HG02571 (cell line): ENCODE measurements around the gene CLEC2L.

ENCODE experiments used
- ATAC-seq: cut with Tn5 transposase; IDR thresholded peaks from one replicate; pipeline ENCODE4 v1.9.1; 2021; ENCODE audit warnings: mild to moderate bottlenecking, moderate library complexity; ENCODE audit not compliant: unreplicated experiment

Gene CLEC2L

DNA sequence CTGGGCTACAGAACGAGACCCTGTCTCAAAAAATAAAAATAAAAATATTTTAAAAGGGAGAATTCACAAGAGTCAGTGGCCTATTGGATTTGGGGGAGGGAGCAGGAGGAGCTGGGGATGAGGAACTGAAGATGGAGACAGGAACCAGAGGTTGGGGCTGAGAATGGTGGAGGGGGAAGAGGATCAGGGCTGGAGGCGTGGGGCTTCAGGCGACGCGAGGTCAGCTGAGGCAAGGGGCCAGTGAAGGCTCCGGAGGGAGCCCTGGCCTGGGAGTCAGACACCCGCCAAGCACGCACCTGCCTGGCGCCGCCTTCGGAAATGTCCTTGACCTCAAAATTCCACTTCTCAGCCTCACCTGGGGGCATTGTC lies 671 bp upstream of the CLEC2L start:
- no peak for ATAC-seq

- ATAC-seq = no peak
Measured at GRCh38 chr7:139523968-139524815, 707 bp downstream of the CLEC2L start.

DNA sequence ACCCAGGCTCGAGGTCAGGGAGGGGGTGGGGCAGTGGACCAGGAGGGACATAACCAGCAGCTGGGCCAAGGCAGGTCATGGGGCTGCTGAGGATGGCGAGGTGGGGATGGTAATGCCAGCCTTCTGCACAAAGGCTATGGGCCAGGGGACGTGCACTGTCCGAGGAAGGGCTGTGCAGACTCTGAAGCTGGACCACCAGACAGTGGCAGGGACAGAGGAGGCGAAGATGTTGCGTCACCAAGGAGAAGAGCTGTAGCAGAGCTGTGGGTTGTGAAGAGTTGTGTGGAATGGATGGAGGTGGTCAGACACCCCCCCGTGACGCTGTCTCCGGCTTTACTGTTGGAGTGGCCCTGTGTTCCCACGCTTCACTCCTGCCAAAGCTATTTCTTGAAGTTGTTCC lies 1.8 kb downstream of the CLEC2L start:
- no peak for ATAC-seq

DNA sequence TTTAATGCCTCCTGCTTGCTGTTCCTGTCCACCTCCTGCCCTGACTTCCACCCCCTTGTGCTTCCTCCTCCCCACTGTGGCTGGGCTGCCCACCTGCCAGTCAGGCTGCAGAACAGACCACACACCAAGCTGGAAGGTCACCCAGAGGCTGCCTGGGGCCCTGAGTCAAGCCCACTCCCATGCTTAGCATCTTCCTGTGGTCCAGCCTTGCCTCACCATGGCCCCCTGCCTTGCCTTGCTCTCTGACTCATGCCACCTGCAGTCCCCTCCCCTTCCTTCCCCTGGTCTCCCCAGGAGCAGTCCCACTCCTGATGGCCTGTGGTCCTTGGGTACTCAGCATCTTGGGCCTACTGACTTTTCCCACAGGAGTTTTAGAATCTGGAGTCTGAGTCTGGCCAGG lies 2.3 kb downstream of the CLEC2L start:
- no peak for ATAC-seq

- ATAC-seq = no peak
Measured at GRCh38 chr7:139526578-139527544, 3.4 kb downstream of the CLEC2L start.

DNA sequence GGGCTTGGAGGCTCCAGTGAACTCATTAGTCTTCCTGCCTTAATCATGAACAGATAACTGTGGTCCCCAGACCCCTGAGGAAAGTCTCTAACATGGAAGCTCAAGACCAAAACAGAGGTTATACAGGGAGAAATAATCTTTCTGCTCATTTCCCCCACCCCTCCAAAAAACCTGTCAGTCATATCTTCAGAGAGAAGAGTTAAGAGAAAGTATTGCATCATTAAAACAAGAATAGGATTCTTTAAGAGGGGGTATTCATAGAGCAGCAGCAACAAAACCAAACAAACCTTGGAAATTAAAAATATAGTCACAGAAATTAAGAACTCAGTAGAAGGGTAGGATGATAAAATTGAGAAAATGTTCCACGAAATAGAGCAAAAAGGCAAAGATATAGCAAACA lies 7.6 kb downstream of the CLEC2L start:
- ATAC-seq = no peak

GRCh38 chr7:139532636-139533155 lies 9.2 kb downstream of the CLEC2L start:
- no peak for ATAC-seq

DNA sequence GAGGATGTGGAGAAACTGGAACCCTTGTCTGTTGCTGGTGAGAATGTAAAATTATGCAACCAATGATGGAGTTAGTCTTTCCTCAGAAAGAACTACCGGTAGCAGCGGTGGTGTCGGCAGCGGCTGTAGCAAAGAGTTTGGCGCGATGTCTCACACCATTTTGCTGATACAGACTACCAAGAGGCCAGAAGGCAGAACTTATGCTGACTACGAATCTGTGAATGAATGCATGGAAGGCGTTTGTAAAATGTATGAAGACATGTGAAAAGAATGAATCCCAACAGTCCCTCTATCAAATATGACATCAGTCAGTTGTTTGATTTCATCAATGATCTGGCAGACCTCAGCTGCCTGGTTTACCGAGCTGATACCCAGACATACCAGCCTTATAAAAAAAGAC lies 10.6 kb downstream of the CLEC2L start:
- no peak for ATAC-seq

DNA sequence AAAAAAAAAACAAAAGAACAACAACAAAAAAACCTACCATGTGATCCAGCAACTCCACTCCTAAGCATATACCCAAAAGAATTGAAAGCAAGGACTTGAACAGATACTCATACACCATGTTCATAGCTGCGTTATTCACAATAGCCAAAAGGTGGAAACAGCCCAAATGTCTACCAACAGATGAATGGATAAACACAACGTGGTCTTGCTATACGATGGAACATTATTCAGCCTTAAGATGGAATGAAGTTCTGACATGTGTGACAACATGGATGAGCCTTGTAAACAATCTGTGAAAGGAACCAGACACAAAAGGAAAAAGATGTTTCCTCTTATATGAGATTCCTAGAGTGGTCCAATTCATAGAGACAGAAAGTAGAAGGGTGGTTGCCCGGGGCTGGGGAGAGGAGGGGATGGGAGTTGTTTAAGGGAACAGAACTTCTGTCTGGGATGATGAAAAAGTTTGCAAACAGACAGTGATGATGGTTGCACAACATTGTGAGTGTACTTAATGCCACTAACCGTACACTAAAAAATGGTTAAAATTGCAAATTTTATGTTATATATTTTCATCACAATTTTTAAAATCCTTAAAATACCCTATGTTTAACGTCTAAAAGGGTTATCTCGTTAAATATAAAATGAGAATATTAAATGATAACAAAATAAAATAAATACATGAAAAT lies 11.6 kb downstream of the CLEC2L start:
- ATAC-seq = no peak

DNA sequence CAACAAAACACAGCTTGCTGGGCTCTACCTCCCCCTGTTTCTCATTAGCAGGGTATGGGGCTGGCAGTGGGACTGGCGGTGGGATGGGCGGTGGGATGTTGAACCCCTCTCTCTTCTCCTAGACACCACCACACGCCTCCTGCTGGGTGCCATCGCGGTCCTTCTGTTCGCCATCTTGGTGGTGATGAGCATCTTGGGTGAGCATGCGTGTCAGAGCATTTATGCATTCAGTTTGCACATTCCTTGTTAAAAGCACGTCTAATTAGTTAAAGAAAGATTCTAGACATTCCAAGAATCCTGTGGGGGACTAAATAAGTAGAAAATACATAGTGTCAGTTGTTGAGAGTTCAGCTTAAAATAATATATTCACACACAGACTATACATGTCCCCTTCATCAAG lies 12.7 kb downstream of the CLEC2L start:
- ATAC-seq = no peak

DNA sequence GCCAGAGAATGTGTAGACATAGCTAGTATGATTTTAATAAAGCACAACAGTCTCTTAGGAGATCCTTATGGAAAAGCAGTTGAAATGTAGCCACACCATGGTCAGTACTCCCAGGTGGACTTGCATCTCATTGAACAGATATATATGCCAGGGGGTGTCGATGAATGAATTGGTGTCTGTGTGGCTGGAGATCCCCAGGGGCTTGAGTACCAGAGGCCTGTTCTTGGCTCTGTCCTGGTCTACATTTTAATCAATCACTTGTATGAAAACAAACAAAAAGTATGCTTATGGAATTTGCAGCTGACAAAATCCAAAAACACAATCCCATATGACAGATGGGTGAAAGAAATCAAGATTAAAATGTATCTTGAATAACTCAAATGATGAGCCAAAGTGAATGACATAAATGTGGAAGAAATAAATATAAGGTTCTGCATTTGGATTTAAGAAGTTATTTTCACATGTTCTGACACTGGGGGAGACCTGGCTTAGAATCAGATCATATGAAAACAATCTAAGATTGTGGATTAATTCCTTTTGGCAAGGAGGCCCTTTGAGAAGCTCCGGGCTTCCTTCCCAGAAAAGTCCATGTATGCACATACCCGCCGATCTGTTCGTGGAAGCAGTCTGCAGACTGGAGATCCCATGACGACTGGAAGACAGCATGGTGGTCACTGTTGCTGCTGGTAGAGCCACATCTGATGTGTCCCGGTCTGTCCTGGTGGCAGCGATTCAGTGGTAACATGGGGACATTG lies 15.6 kb downstream of the CLEC2L start:
- ATAC-seq = no peak

DNA sequence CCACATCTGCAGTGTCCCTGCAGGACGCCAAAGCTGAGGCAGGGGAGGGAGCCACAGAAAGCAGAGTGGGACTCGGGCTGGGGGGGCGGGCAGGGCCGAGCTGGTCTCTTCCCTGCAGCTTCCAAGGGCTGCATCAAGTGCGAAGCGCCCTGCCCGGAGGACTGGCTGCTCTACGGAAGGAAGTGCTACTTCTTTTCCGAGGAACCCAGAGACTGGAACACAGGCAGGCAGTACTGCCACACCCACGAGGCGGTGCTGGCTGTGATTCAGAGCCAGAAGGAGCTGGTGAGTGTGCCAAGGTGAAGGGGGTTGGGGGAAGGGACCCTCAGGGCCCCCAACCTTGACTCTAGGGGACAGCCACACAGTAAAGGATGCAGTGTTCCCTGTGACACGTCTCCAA lies 16.7 kb downstream of the CLEC2L start:
- no peak for ATAC-seq

DNA sequence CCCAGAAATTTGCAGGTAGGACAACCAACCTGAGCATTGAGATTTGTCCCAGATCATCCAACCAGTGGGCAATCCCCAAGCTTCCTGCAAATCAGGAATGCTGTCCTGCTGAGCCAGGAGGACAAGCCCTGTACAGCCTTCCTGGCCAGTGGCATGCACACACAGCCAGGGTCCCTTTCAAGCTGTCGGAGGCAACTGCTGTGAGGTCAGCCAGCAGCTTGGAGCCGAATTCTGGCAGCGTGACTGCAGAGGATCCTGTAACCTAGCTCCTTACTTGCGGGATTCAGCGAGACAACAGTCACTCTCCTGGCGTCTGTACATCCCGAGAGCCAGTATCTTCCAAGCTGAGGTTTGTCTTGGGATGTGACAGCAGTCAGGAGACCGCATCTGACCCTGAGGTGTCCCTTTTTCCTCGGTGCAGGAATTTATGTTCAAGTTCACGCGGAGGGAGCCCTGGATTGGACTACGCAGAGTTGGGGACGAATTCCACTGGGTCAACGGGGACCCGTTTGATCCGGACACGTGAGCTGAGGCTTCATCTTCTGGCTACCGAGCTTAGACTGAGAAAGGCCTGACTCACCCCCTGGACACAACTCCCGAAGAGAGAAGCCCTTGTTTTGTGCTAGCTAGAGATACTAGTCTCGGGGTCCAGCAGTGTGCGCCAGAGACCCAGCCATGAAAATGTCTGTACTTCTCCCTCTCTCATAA lies 18.3 kb downstream of the CLEC2L start:
- ATAC-seq = no peak

GRCh38 chr7:139542308-139543151 lies 19.0 kb downstream of the CLEC2L start:
- no peak for ATAC-seq

- ATAC-seq = no peak
Measured at GRCh38 chr7:139543801-139544603, 20.5 kb downstream of the CLEC2L start.

- ATAC-seq = no peak
Measured at GRCh38 chr7:139544645-139545044, 21.2 kb downstream of the CLEC2L start.

DNA sequence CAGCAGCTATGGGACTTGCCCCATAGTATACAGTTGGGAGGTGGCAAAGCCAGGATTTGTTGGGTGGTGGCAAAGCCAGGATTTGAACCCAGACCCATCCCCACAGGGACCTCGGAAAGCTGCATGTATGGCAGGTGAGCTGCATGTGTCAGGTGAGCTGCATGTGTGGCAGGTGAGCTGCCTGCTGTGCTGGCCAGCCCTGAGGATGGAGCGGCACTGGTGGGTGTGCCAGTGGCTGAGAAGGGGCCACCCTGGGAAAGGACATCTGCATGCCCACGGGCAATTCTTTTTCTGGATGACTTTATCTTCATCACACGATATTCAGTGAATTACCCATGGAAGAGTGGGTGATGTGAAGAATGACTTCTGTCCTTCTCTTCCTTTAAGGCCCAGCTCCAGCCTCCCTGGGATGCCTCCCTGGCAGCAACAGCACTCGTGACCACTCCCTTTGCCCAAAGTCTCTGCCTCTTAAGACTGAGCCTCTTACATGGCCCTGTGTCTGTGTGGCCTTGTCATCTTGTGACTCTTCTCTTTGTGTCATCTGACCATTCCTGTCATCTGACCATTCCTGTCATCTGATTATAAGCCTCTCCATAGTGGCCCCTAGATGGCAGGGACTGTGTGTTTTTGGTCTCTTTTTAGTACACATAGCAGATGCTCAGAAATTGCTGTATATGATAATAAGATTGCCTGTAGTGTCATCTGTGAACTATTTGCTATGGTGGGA lies 25.0 kb downstream of the CLEC2L start:
- no peak for ATAC-seq
